ENCODE data around the gene SULF2.
A peak's percentile ranks its signal among the peaks of the same experiment; 100 is the strongest.

The SULF2 gene

DNA sequence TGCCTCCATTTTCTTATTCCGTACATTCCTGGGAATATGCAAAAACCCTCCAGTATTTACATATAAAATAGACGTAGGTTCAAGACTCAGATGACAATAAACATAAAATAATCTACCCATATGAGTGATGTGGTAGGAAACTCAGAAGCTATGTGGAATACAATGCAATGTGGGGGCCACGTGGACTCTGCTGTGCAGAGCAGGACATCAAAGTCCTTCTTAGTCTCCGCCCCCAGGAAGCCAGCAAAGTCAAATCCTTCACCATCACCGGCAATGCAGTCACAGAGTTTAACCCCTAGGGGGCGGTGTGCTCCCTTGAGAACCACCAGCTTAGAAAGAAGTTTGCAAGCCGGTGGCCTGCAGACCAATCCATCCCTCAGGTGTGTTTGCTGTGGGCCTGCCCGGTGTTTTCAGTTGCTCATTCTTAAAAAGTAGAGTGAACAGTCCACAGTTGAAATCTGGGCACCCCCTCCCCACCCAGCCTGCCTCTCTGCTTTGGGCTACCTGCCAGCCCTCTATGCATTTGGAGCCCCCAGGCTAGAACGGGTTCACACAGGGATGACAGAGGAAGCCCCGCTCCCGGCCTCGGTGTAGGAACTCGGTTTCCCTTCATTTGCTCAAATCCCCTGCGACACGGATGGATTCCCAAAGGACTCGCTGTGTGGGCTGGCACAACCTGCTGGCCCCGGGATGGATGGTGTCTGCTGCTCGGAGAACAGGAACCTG, 59.9 kb downstream of the SULF2 start:
- Histone ChIP-seq H3K4me3 (no peak overlapping the region), H3K27ac (no peak overlapping the region)

- no peak overlapping the region for H3K4me3 ChIP-seq
- H3K27ac ChIP-seq = no peak overlapping the region
Measured at GRCh38 chr20:47724910-47725247, 60.4 kb downstream of the SULF2 start.

DNA sequence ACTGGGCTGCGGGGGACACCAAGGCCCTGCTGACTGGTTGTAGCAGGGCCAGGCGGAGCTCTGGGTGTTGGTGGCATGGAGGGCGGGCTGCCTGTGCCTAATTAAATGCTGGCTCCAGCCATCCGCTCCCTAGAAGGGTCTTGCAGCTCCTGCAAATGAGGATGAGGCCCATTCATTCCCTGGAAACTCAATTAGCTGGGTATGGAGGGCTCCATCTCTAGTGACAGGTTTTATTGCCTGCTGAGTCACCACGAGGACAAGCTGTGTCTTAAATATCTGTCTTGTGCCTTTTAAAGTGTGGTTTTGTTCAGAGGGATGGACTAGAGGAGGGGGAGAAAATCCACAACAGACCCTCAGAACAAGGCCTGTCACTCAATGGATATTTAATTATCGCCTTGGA, 60.9 kb downstream of the SULF2 start:
- H3K4me3 ChIP-seq = no peak overlapping the region
- H3K27ac ChIP-seq = no peak overlapping the region

DNA sequence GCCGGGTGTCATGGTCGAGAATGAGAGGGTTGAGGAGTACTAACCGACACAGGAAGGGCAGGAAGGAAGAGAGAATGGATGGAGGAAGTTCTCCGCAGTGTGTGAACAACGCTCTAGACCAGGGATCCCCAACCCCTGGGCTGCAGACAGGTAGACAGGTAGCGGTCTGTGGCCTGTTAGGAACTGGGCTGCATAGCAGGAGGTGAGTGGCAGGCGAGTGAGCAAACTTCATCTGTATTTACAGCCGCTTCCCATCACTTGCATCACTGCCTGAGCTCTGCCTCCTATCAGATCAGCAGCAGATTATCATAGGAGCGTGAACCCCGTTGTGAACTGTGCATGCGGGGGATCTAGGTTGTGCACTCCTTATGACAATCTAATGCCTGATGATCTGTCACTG, 62.0 kb downstream of the SULF2 start:
- Histone ChIP-seq H3K27ac (no peak overlapping the region), H3K4me3 (no peak overlapping the region)

DNA sequence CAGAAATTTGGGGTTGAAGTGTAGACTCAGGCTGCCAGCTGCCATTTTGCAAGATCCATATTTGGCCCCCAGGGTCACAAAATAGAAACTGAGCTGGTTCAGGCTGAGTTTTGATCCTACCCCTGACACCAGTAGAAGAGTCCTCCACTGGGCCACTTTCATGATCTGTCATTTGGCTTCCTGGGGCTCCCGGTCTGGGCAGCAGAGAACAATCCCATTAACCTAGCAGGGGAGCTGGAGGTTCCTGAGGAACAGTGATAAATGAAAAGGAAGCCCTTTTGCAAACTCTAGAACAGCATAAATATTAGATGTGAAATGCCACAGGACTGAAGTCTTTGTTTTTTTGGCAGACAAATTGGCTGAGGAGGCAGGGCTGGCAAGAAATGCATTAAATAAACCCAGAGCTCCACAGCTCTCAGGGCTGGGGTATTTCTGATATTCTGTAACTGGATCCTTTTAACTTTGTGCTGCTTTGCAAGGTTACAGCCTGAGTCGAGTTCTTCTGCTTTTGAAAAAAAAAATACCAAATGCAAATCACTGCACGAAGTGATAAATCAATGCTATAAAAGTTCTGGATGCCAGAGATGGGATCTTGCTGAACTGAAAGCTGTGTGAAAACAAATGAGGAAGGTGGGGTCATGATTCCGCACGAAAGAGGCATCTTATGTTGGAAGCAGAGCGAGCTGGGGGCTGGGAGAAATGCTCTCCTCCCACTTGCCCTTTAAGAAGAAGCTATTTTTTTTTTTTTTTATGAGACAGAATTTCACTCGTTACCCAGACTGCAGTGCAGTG, 64.4 kb downstream of the SULF2 start:
- Histone ChIP-seq H3K27ac (peak overlapping the region in 5 of 21 experiments; percentile 2 to 53 (median 25)), H3K4me3 (no peak overlapping the region)

- H3K27ac ChIP-seq = no peak overlapping the region
- no peak overlapping the region for H3K4me3 ChIP-seq
Measured at GRCh38 chr20:47719625-47720024, 65.7 kb downstream of the SULF2 start.

DNA sequence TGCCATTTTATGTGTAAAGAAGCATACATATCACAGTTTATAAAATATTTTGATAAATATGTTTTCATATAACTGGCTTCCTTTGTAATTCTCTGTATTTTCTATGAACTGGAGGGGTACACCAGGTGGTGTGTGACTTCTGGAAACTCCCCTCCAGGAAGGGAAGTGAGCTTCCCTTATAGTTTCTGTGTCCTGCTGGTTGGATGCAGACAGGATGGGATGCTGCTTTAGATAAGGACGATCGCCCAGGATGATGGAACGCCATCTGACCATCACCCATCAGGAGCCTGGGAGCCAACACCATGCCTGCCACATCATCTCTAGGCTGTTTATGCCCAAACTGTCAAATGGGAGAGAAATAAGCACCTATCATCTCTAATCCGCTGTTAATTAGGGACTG, 66.1 kb downstream of the SULF2 start:
- no peak overlapping the region for H3K4me3 ChIP-seq
- H3K27ac ChIP-seq = no peak overlapping the region

GRCh38 chr20:47718398-47718797, 66.9 kb downstream of the SULF2 start:
- Histone ChIP-seq H3K4me3 (no peak overlapping the region), H3K27ac (no peak overlapping the region)

DNA sequence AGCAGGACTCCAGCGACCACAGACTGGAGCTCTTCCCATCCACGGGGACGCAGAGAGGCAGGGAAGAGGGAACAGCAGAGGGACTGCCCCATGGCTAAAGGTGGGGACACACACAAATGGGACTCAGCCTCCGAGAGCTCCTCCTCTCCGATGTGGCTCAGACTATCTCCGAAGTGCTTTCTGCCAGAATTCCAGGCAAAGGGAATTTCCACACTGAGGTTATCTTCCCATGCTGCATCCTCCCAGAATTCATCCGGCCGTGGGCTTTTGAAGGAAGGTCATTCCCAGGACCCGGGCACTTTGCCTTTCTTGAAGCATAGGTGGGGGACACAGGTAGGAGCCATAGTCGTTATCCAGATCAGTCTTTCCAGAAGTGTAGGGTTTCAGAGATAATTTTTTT, 67.9 kb downstream of the SULF2 start:
- no peak overlapping the region for H3K27ac ChIP-seq

GRCh38 chr20:47713878-47714450, 71.3 kb downstream of the SULF2 start:
- Histone ChIP-seq H3K4me3 (no peak overlapping the region), H3K27ac (peak overlapping the region in 2 of 21 experiments; percentile 35 to 63)

More for the DNA sequence above, 67.9 kb downstream of the SULF2 start:
- H3K4me3 ChIP-seq = no peak overlapping the region

GRCh38 chr20:47713163-47713562, 72.1 kb downstream of the SULF2 start:
- H3K27ac ChIP-seq = peak overlapping the region in 1 of 21 experiments; percentile 30

DNA sequence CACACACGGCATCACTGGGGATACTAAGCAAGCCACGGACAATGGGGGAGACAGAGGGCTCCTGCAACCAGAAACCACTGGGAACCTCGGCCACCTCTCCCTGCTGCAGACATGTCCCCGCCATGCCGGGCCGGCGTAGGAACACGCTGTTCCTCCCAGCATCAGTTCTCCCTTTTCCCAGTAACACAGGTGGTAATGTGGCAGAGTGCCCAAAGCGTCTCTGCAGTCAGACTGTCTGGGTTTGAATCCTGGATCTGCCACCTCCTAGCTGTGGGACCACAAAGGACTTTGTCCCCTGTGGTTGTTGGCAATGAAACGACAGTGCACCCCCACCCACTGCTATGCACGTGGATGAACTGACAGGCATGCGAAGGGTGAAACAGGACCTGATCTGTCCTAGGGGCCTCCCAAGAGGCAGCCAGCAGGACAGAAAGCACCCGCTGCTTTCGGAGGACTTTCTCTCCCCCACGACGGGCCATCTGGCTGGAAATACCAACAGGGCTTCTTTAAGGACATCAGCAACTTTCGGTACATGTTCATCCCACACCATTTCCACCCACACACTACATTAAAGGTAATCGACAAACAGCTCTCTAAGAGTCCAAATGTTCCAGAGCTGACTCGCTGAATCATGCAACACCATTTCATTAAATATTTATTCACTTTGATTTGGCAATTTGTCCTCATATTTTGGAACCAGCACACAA, 74.1 kb downstream of the SULF2 start:
- H3K27ac ChIP-seq = no peak overlapping the region

More at GRCh38 chr20:47713163-47713562, 72.1 kb downstream of the SULF2 start:
- H3K4me3 ChIP-seq = no peak overlapping the region

DNA sequence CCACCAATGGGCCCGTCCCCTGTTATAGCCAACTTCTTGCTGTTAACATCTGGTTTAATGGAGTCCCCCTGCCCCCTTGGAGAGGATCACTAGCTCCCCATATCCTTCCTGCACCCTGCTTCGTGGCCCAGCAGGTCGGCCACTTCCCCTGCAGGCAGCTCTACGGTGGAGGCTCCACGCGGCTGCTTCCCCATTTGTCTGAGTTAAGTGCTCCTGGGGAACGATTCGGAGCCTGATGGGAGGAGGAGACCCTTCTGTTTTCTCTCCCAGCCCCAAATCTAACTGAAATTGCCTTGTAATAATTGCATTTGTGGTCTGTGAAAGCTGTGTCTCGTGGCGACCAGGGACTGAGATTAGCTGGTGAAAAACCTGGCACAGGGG, 74.6 kb downstream of the SULF2 start:
- Histone ChIP-seq H3K27ac (no peak overlapping the region), H3K4me3 (no peak overlapping the region)

More for the DNA sequence above, 74.1 kb downstream of the SULF2 start:
- no peak overlapping the region for H3K4me3 ChIP-seq

DNA sequence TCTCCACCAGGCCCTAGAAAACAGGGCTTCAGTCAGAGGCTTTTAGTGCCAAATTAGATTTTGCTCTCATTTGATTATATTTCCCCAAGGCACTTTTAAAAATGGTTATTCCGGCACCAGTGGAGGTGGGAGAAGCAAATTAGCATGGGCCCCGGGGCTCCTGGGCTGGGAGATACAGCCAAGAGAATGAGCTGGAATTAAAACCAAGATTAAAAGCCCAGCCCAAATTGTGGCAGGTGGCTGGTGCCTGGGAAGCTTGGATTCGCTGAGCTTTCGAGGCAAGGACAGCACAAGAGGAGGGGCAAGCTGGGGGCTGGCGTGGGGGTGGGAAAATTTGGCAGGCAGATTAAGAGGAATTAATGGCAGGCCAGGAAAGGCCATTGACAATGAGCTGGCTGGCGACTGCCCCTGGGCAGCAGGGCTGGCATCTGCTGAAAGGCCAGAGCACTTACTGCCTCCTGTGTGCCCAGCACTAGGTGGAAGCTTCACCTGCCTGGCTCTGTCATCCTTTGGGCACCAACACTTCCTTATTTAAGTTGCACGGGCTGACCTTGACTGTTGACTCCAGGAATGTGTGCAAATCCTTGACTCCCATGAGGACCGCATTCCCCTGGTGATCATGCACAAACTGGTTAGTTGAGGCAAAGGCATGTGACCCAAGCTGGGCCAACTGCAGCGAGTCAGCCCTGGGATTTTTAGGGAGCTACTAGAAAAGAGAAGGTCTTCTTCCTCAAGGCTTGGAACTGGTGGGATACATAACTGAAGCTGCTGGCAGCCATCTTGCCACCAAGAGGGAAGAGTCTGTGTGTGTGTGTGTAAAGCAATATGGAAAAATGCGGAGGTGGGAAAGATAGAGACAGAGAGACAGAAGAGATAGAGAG, 76.1 kb downstream of the SULF2 start:
- H3K4me3 ChIP-seq = no peak overlapping the region
- peak overlapping the region in 2 of 21 experiments; percentile 3 to 42 for H3K27ac ChIP-seq

DNA sequence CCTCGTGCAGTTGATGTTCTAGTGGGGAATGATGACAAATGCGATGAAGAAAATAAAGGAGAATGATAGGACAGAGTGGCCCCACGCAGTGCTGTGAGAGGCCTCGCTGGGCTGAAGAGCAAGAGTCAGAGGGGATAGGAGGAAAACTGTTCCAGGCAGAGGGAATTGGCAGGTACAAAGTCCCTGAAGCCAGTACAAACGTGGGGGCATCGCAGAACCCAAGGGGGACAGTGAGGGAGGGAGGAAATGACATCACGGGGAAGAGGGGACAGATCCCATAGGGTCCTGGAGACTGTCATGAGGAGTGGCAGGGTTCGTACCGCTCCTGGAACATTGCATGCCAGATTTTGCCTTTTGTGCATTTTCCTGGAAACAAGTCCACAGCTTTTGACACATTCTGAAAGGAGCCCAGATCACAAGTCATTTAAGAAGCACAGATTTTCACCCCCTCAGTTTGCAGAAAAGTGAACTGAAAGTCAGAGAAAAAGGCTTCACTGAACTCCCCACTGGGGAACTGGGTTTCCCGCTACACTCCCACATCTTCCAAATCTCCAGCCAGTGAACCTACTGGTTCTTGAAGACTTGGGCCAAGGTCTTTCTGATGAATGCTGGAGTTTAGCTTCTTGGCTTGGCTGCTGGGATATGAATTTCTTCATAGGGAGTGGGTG, 77.0 kb downstream of the SULF2 start:
- Histone ChIP-seq H3K27ac (peak overlapping the region in 1 of 21 experiments; percentile 42), H3K4me3 (no peak overlapping the region)

GRCh38 chr20:47706345-47706744, 78.9 kb downstream of the SULF2 start:
- Histone ChIP-seq H3K27ac (no peak overlapping the region), H3K4me3 (no peak overlapping the region)

DNA sequence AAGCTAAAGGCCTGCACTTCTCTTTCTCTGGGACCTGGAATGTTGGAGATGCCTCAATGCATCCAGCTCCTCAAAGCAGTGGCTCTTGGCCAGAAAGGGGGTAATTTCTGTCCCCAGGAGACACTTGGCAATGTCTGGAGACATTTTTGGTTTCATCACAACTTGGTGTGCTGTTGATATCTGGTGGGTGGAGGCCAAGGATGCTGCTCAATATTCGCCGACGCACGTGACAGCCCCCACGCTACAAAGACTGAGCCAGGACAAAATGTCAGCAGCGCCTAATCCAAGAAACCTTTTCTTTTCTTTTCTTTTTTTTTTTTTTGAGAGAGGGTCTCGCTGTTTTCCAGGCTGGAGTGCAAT, 79.8 kb downstream of the SULF2 start:
- no peak overlapping the region for H3K27ac ChIP-seq
- H3K4me3 ChIP-seq = no peak overlapping the region

- peak overlapping the region in 1 of 21 experiments; percentile 21 for H3K27ac ChIP-seq
Measured at GRCh38 chr20:47704746-47705496, 80.4 kb downstream of the SULF2 start.

More at GRCh38 chr20:47704746-47705496, 80.4 kb downstream of the SULF2 start:
- no peak overlapping the region for H3K4me3 ChIP-seq
